Limb (tissue), 2 donors: ENCODE measurements around the gene NDUFS2.
"Not testable (repeated sequence)": the region's sequence is repeated elsewhere in the genome, so short reads cannot be mapped to it uniquely, and the experiment has no call there.

Source experiments
- DNase-seq, 2 donors: peaks; one replicate each; pipeline ENCODE4 v3.0.0-alpha.2; 2016; ENCODE audit errors: extremely low spot score in 2 of 2

The NDUFS2 gene

DNA sequence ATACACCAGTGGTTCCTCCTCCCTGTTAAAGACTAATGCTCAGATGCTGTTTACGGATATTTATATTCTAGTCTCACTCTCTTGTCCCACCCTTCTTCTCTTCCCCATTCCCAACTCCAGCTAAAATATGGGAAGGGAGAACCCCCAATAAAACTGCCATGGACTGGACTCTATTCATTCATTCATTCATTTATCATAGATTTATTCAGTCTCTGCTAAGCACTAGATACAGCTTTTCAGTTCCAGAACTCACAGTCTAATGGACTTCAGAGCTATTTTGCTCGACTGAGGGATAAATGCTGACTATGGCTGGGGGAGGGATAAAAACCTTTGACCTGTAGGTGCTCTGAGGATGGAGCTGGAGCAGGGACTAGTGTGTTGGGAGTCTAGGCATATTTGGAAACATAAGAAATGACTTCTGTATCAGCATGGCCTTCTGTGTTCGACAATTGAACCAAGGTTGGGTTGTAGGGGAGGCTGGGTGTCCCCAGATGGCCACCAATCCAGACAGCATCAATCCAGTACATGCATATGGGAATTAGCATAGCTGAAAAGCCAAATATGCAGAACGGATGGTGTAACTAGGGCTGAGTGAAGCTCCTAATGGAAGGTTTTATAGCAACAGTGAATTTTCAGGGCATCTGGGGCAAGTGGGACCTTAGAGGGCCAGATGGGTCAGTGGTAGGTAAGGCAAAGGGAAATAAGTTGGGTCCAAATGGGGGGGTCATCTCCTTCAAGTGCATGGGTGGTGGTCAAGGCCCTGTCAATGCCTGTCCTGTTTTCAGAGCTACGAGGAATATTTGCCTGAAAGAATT is 17.1 kb downstream of the NDUFS2 start:
- DNase-seq = no peak

DNA sequence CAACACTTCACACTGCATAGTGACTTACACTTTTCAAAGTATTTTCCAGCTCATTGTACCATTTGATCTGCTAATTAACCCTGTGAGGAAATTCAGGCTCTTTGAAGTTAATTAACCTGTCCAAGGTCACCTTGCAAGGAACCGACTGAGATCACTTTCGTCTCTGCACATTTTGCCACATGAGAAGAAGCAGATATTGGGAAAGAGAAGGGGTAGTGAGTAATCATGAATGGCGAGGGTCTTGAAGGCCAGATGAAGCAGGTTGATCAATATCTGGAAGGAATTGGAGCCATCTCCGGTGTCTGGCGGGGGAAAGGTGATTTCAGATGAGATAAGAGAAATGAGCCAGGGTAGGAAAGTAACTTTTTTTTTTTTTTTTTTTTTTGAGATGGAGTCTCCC is 17.8 kb downstream of the NDUFS2 start:
- DNase-seq = no peak

DNA sequence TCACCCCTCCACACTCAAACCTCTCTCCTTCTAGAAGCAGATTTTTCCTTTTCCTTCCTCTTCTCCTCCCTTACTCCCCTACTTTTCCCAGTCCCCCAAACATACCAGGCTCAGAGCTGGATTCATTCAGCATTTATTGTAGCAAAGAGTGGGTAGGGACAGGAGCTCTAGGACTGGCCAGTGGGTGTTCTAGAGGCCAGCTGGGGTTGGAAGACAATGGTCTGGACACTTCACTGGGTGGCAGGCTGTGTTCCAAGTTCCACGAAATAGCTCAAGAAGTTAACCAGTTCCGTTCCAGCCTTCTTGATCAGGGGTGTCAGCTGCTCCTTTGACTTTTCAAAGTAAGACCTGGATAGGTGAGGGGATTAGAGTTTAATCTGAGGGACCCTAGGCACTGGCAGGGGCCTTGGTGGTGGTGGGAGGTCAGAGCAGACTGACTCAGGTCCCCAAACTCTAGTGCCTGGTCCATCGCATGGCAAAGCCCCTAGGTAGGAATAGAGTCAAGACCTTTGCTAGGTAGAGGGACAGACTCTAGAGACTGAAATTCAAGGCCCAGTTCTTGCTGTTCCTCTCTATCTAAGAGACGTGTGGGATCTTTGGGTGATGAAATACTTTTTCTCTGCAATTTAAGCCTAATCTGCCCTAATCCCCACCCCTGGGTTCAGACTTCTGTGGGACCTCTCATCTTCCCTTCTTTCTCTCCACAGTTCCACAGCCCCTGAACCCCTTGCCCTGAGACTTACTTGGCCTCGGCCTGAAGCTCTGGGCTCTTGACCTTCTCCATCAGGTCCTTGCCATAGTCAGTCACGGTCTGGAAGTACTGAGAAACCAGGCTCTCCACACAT is 20.2 kb downstream of the NDUFS2 start:
- DNase-seq = no peak

DNA sequence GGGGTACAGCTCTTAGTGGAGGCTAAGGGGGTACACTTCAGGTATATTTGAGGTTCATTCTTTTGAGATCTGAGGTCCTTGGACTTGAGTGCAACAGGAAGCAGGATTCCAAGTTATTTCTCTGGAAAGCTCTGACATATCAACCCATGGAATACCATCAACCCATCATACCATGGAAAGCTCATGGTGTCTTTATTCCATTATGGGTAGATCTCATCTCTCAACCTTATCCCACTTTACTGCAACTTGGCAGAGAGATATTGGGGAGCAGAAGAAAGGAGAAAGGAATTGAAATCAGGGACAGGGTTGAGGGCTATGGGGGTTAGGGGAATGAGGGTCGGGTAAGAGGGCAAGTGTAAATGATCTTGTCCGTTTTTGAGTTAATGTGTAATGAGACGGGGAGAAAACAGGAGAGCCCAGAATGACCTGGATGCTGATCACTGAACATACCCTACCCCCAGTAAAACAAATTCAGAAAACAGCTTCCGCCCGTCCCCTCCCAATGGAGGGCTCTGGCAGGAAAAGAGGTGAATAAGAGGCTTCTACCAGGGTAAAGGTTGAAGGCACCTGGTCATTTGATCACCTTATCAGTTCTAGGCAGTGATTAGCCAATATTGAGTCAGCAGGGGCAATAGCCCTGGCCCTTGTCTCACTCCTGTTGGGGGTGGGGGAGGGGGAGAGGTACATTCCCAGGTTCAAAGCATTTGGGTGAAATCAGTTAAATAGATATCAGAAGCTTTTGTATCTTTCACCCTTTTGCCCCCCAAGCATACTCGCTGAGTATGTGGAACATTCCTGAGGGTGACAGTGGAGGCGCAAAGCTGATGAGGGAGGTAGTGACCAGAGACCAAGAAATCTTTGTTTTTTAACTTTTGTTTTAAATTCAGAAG is 21.9 kb downstream of the NDUFS2 start:
- no peak for DNase-seq

DNA sequence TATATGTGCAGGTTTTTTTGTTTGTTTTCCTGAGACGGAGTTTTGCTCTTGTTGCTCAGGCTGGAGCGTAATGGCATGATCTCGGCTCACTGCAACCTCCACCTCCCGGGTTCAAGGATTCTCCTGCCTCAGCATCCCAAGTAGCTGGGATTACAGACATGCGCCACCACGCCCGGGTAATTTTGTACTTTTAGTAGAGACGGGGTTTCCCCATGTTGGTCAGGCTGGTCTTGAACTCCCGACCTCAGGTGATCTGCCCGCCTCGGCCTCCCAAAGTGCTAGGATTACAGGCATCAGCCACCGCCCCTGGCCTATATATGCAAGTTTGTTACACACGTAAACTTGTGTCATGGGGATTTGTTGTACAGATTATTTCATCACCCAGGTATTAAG is 22.5 kb downstream of the NDUFS2 start:
- DNase-seq = not testable (repeated sequence)

DNA sequence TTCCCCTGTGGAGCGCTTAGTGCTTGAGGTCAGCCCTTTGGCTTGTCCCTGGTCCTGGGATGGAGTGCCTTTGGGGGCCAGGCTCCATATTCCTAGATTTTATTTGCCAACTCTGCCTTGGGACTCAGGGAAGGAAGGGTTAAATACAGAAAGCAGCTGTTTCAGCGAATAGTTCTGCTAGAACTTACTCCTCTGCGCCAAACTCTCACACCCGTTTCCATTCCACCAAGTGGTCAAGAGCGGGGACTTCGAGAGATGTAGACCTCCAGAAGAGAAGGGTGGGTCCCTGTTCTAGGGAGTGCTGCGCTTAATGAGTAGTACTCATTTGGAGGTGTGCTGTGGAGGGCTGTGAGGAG is 23.0 kb downstream of the NDUFS2 start:
- DNase-seq = no peak

DNA sequence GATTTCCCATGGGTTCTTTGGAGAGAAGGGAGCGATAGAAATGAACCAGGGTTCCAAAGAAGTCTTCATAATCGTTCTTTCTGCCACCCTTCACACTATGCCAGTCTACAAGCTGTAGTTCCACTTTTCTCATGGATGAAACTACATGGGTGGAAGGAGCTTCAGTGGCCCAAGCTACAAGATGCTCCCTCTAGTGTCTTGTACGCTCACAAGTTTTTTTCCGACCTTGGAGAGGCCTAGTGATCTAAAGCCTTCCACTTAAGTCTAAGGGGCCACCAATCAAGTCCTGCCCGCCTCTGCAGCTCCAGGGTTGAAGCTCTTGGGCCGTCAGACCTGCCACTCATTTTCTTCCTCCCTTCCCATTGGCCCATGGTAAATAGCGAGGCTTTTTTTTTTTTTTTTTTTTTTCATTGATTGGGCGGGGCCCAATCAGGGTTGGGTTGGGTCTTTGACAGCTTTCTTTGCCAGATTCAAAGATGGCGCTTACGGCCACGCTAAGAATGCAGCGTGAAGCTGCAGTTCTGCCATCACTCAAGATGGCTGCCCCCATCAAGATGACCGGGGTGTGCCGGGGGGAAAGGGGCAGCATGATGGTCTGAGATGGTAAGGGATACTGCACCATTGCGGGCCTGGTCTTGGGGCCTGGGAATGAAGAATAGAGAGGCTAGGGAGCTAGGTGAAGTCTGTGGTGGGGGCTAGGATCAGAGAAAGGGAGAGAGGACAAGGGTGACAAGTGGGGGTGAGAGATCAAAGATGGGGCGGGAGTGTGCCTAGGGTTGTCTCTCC is 23.6 kb downstream of the NDUFS2 start, which contains the start of gene TOMM40L:
Gene TOMM40L, plus strand, starts transcription at position 527 of the 786 bp plus-strand sequence. CDS start 430 bp downstream, outside the sequence.
- DNase-seq = peak; percentile 87 to 92

DNA sequence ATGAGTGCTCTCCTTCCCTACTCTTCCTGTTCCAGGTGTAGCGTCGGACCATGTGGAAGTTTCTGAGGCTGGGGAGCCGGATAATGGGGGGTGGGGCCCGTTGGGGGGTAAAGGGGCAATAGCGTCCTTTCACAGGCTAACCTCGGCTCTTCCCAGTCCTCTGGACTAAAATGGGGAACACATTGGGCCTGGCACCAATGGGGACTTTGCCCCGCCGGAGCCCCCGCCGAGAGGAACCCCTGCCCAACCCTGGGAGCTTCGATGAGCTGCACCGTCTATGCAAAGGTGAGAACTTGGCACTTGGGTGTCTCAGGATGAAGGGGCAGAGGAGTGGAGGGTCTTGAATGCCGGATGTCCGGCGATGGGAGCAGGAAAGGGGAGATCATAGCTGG is 24.1 kb downstream of the NDUFS2 start:
- DNase-seq = no peak

DNA sequence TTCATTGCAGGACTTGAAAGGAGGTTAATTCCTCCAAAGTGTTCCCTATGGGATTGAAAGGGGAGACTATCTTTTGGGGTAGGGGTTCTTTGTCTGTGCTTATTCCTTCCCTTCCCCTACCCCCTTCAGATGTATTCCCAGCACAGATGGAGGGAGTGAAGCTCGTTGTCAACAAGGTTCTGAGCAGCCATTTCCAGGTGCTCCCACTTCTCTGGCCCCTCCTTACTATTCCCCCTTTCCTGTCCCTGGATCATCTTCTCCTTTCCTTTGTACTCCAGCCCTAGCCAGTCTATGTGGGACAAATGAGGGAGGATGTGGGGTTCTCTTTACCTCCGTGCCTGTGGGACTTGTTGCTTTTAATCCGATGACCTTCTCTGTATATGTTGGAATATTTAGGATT is 24.6 kb downstream of the NDUFS2 start:
- DNase-seq = no peak

DNA sequence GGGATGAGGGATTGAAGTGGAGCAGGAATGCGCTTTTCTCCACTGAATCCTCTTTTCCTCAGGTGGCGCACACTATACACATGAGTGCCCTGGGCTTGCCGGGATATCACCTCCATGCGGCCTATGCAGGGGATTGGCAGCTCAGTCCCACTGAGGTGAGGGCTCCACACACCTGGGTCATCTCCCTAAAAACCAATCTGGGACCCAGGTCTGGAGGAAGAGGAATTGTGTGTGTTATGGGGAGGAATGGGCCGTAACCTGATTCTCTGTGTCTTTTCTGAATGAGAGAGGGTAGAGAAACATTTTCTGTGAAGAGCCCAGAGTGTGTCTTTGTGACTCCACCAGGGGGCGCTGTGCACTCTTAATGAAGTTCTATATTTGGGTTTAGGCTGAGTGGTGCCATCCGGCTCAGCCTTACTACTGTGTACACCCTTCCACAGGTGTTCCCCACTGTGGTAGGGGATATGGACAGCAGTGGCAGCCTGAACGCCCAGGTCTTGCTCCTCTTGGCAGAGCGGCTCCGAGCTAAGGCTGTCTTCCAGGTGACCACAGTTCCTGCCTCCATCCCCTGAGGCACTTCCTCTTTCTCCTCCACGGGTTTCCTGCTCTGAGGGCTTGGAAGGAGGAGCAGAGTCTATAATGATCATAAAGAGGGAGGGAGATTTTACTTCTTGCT is 25.2 kb downstream of the NDUFS2 start:
- DNase-seq = peak; percentile 76 to 85

DNA sequence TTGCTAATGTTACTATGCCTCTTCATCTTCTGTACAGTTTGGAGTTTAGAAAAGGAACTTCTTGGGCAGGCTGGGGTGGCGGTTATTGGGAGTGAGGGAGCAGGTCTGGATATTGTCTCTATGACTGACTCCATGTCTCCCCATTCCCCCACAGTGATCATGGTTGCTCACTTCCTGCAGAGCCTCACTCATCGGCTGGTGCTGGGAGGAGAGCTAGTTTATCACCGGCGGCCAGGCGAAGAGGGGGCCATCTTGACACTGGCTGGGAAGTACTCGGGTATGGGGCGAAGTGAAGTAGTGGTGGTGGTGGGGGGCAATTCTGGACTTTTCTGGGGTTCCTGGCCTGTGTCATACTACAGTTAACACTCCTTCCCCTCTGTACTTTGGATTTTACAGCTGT is 25.9 kb downstream of the NDUFS2 start:
- DNase-seq = no peak

DNA sequence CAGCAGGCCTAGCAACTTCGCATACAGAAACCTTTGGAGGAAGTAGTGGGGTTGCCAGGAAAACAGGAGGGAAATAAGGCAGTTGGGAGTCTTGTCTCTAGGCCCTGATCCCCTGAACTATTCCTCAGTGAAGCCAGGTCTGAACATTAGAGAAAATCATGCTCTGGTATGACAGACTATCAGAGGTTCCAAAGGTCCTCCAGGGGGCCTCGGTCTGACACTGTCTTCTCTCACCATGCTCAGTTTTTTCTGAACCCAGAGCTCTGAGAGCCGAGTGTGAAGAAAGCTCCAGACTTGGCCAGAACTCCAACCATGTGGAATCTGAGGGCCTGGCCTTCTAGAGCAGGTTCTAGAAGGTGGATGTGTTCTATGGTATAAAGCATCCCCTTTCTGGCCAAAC is 27.7 kb downstream of the NDUFS2 start:
- no peak for DNase-seq

DNA sequence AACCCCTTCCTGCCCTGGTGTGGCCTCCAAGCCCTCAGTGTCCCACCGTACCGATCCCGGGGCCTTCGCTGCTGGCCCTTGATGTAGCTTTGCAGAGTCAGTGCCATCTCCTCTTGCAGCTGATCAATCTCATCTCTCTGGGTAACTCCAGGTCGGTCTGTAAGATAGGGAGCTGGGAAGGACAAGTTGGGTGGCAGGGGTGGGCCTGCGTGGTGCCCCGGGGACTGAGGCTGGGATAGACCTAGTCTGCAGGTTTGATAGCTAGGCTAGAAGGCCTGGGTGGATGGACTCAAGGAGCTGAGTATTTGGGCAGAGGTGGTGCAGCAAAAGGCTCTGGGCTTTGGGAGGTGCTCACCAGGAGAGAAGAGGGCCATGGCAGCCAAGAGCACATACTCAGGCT is 28.6 kb downstream of the NDUFS2 start:
- no peak for DNase-seq

DNA sequence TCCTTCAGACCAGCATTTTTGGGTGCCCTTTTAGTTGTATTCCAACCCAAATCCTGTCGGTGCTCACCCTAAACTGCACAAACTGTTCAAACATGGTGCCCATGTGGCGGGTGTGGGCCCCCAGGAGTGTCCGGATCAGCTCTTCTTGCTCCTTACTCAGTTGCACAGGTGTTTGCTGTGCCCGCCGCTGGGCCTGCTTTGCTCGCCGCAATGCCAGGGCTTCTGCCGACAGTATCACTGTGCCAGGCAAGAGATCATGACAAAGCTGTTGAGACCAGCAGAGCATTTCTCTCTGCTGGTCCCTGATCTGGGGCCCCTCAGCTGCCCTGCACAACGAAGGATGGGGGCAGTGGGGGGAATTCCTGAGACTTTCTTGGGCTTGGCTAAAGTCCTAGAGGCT is 30.9 kb downstream of the NDUFS2 start:
- no peak for DNase-seq

DNA sequence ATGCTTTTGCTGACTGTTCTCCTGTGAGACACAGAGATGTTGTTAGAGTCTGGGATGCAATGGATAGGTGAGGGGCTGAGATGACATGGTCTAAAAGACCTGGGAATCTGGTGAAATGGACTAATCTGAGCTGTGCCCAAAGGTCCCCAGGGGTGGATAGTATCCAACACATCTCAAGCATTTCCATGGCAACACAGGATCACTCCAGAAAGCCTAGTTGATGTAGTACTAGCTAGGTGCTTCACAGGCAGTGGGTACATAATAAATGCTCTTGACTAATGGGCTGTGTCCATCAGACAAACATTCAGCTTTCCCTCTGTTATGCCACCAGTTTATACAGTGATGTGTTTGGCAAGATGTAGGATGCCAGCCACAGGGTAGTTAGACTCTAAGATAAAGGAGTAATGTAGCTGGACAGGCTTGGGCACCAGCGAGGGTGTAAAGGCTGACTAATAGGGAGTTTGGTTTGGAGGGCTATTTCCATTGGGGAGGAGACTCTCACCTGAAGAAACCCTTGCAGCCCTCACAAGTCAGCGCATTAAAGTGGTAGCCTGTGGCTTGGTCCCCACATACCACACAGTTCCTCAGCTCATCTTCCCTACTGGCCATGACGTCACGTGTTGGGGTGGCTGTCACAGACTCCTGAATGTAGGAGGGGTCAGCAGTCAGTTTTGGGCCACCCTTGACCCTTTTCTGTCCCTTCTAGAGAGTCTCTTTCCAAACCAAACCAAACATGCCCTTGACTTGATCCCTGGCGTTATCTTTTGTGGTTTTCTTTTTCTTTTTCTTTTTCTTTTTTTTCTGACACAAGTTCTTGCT is 34.0 kb downstream of the NDUFS2 start:
- no peak for DNase-seq

DNA sequence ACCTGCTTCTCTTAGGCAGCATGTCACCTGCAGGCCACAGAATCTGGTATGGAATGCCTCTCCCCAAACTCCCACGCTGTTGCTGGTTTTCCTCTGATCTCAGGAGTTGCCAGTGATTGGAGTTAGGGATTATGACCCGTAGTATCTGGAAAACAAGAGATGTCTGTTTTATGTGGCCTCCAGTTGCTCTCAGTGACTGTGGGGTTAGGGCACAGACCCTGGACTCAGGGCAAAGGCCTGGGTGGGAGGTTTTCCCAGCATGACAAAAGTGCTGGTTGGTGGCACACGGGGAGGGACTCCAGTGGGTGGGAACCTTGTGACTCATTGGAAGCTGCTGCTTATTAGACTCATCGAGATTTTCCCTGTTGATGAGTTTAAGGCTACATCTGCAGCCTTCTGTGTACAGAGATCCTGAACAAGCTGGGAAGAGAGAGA is 35.9 kb downstream of the NDUFS2 start, which contains the start of gene NR1I3:
Gene NR1I3, minus strand, starts transcription at position 165 of the 435 bp plus-strand sequence. CDS start 1,638 bp downstream, outside the sequence.
- no peak for DNase-seq

DNA sequence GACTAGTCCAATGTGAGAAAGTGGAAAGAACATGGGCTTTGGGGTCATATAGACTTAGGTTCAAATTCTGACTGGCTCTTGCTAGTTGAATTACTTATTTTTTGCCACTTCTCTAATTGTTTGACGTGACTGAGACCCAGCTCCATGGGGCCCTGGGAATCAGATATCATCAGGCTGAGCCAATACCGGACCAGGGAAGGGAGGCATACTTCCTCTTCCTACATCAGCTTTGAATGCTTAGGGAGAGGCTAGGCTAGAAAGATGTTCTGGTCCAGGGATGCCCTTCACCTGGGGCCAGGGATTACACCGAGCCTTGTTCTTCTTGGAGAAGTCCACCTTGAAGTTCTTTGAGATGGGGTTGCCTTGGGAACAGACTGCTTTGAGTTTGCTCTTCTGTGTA is 39.5 kb downstream of the NDUFS2 start:
- DNase-seq = no peak

DNA sequence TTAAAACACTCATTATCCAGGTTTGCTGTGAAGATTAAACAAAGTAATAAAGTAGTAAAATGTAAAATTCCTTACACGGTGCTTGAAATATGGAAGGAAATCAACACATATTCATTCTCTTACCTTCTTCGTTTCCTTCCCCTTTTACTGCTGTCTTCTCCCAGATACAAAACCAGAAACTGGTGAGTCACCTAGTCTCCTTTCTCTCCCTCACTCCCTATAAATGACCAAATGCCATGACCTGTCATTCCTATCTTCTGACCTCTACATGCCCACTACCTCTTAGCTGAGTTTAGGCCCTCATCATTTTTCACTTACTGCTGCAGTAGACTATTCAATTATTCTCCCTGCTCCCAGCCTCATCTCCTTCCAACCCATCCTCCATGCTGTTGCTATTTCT is 40.1 kb downstream of the NDUFS2 start:
- no peak for DNase-seq

DNA sequence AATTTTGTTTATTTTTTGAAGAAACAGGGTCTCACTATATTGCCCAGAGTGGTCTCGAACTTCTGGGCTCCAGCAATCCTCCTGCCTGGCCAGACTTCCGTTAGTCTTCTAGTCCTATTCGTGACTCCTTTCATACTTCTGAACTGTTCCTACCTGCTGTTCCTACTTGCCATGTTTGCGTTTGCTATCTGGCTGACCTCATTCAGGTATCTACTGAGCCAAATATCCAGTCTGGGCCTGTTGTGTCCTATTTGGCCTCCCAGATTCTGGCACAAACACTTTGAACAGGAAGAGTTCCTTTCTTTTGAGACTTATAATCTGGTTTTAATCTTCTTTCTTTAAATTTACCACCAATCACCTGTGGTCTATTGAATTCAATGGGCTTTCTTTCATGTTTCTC is 42.7 kb downstream of the NDUFS2 start:
- DNase-seq = no peak
